Bronchial smooth muscle cell (primary cell): ENCODE measurements around the gene MSANTD7. TPM values are rescaled to one million over a fixed set of nuclear protein-coding genes. Genes with fewer than 3 reads are reported as not detected.

ENCODE experiments used
- total RNA-seq: library from RNA; depleted of rRNA; stranded (reverse); fragments of >200 nt; gene quantifications from 2 replicates; pipeline ENCODE4 v1.2.1, GENCODE V29; 2014

MSANTD7 gene
- 11.8 and 12.0 TPM in 2 replicates for total RNA-seq

DNA sequence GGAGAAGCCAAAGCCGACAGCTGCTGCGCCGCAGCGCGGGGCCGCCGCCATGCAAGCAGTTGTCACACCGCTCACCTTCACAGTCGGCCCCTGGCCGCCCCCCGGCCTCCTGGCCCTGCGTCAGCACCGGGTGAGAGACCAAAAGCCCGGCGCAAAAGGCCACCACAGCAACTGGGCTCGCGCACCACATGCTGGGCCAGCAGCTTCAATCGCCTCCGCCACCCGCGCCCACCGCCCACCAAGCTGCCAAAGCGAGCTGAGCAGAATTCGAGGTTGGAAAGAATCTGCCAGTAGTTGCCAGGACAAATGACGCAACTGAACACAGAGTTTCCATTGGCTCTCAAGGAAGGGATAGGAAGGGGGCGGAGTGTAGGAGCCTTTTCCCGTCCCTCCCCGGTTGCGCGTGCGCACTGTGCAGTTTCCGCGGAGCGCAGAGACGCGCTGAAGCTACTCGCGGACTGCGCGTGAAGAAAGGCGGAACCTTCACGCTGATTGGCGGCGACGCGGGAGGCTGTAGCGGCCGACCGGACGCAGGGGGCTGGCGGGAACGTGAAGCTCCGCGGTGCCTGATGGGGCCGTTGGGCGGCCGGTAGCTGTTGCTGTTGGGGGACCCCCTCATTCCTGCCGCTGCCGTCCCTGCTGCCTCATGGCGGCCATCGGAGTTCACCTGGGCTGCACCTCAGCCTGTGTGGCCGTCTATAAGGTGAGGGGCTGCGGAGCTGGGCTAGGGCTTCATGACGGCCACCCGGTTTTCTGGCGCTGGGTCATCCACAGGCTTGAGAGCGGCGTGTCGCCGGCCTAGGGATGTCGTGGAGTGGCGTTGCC is at the start of gene MSANTD7, which contains the start of the genes CDNF and HSPA14:
Gene MSANTD7 (plus strand): TSS at position 550 of the 825 bp plus-strand sequence. CDS start 3,979 bp downstream, outside the sequence.
Gene CDNF (minus strand): TSS at position 281 of the 825 bp plus-strand sequence. CDS start 91 bp downstream, at position 190.
Gene HSPA14 (plus strand): TSS at position 550 of the 825 bp plus-strand sequence. CDS start 97 bp downstream, at position 647.

DNA sequence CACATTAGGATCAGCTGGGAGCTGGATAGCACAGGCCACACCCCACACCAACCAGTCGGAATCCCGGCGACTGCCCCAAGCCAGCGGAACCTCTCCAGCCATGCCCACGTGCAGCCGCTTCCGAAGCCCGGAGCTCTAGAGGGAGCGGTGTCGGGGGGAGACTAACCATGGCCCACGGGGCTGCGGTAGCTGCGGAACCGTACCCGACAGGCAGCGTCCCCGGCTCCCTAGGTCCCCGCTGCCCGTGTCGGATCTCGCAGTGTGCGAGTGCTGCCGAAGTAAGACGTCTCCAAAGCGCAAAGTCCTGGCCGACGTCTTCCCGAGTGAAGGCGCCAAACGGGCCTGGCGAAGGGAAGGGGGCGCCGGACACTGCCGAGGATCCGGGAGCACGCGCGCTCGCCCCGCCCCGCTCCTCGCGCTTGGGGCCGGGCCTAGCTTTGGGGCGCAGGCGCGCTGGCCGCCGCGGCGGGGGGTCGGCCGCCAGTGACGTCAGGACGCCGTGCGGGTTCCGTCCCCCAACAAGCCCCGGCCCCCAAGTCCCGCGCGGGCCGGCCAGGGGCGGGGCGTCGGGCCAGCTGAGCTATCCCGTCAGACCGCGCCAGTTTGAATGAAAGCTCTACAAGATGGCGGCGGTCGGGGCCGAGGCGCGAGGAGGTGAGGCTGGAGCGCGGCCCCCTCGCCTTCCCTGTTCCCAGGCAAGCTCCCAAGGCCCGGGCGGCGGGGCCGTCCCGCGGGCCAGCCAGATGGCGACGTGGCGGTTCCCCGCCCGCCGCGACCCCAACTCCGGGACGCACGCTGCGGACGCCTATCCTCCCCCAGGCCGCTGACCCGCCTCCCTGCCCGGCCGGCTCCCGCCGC is 40.4 kb downstream of the MSANTD7 start, which contains the start of gene SUV39H2:
Gene SUV39H2 (plus strand): TSS at position 601 of the 858 bp plus-strand sequence. CDS start 23 bp downstream, at position 624.

Other genes with a start within 250 kb of the MSANTD7 start
- 18.4 and 24.1 TPM in 2 replicates for gene FAM107B, start 63.4 kb upstream of the MSANTD7 start, total RNA-seq
- 1.5 and 3.0 TPM in 2 replicates for gene CDNF, start 269 bp upstream of the MSANTD7 start, total RNA-seq
- gene HSPA14, start within 50 bp of the MSANTD7 start, total RNA-seq, result 7.1 and 13.1 TPM in 2 replicates
- gene SUV39H2, start 40.6 kb downstream of the MSANTD7 start, total RNA-seq, result 4.7 and 5.8 TPM in 2 replicates
- gene DCLRE1C, start 115.8 kb downstream of the MSANTD7 start, total RNA-seq, result 4.7 and 11.8 TPM in 2 replicates
- gene MEIG1, start 121.1 kb downstream of the MSANTD7 start, total RNA-seq, result 0.52 TPM in 1 of 2 replicates, not detected in the other
- gene OLAH, start 205.6 kb downstream of the MSANTD7 start, total RNA-seq, result not detected in 2 replicates